Lung microvascular endothelial cell (primary cell): Measurements from ENCODE around the gene GLOD4. TPM values are rescaled to one million over a fixed set of nuclear protein-coding genes. Genes with fewer than 3 reads are reported as not detected.

Experiments
- total RNA-seq: library from RNA; depleted of rRNA; stranded (reverse); fragments of >200 nt; gene quantifications from 2 replicates; pipeline ENCODE4 v1.2.1, GENCODE V29; 2014

Gene GLOD4
- total RNA-seq, 1 donor from 2014 or later: 38.7 TPM

Other genes with a start within 250 kb of the GLOD4 start
- 6.3 and 9.1 TPM in 2 replicates for gene VPS53, start 67.4 kb downstream of the GLOD4 start, total RNA-seq
- gene TLCD3A, start 49.7 kb downstream of the GLOD4 start, total RNA-seq: 12.2 and 14.5 TPM in 2 replicates
- 7.0 and 8.7 TPM in 2 replicates for gene GEMIN4, start 30.0 kb downstream of the GLOD4 start, total RNA-seq
- 13.3 and 16.1 TPM in 2 replicates for gene MRM3, start 73 bp upstream of the GLOD4 start, total RNA-seq
- gene NXN, start 197.5 kb upstream of the GLOD4 start, total RNA-seq: 69.1 and 132 TPM in 2 replicates
- 13.3 and 15.1 TPM in 2 replicates for gene TIMM22, start 214.8 kb upstream of the GLOD4 start, total RNA-seq